DMS 273 treated with DMSO at 0.1 percent for 48 hours (cell line): ENCODE measurements around the gene ATP4A.

Experiments used
- DNase-seq: peaks from one replicate; lab custom pipeline; 2025; lab: John Stamatoyannopoulos, UW

The ATP4A gene

DNA sequence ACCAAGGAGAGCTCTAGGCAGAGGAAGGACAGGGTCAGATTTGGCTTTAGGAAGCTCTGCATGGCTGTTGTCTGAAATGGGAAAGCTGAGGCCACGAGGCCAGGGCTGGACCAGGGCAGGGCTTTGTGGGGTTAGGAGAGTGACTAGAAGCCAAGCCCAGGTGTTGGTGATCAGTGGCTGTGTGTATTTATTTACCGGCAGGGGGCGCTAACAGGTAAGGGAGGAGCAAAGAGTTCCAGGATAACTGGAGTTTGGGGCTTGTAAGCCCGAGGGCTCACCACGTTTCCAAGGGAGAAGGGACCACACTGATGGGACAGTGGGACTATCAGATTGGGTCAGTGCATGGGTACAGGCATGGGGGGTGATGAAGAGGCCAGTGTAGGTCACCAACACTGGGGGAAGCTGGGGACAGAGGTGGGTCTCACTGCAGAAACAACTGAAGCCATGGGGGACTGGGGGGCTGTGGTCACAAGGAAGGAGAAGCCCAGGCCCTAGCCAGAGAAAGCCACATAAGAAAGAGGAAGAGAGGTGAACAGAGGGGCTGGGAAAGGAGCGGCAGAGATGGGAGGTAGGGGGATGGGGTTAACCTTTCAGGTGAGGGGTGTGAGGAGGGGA, 14.2 kb downstream of the ATP4A start:
- DNase-seq, result peak; percentile 17

DNA sequence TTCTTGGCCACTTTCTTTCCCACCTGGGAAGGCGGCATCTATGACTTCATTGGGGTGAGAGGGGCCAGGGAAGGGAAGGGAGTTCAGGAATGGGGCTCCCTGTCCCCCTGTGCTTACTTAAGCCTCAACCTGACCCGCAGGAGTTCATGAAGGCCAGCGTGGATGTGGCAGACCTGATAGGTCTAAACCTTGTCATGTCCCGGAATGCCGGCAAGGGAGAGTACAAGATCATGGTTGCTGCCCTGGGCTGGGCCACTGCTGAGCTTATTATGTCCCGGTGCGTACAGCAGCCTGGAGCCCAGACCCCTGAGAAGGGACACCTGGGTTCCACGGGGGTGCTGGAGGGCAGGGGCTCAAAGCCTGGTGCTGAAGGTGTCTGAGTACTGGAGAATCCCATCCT, 16.9 kb downstream of the ATP4A start:
- no peak for DNase-seq

DNA sequence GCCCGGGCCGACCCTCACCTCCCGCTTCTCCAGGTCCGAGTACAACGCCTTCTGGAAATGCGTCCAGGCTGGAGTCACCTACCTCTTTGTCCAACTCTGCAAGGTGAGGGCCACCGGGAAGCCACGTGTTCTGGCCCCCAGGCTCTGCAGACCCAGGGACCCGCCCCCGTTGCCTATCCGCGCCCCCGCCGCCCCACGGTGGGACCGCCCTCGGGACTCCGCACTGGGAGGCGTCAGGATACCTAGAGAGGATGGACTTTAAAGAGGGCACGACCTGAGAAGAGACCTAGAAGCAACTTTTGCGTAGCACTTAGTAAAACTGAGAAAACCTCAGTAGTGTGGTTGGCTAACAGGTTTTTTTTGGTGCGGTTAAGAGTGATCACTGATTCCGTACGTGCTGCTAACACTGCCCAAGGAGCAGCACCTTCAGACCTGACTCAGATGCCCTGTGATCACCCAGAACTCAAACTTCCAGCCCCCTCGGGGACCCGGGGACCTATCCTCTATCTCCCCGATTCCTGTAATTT, 17.5 kb downstream of the ATP4A start:
- no peak for DNase-seq

DNA sequence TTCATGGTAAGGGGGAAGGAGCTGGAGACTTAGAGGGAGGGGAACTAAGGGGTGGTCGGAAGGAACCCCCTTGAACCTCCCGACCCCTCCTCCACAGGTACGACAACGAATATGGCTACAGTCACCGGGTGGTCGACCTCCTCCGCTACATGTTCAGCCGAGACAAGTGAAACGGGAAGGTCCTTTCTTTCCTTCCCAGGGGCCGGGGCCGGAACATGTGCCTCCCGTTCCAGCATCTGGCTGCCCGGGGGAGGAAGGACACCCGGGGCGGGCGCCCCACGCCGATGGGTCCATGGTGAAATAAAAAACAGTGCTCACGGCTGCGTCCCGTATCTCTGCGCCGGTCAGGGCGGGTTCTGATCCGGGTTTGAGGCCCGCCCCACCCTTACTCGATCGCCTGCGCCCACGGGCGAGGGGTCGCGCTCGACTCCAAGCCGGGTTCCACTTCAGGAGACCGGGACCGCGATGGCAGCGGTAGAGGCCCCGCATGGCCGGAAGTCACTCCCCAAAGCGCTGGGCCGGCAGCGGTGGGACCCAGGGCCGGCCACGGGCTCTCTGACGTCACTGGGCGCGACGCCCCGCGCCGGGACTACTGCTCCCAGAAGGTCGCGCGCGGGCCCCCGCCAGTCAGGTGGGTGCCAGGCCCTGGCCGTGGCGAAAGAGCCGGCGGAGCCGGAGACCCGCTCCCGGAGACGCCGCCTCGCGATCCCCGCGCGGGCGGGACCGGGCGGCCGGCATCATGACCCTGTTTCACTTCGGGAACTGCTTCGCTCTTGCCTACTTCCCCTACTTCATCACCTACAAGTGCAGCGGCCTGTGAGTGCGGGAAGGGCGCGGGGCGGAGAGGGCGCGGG, 18.2 kb downstream of the ATP4A start, which contains the start of gene TMEM147:
Gene TMEM147, plus strand, starts transcription at position 626 of the 854 bp plus-strand sequence. Its CDS starts 114 bp downstream, at position 740.
- peak; percentile 55 for DNase-seq

DNA sequence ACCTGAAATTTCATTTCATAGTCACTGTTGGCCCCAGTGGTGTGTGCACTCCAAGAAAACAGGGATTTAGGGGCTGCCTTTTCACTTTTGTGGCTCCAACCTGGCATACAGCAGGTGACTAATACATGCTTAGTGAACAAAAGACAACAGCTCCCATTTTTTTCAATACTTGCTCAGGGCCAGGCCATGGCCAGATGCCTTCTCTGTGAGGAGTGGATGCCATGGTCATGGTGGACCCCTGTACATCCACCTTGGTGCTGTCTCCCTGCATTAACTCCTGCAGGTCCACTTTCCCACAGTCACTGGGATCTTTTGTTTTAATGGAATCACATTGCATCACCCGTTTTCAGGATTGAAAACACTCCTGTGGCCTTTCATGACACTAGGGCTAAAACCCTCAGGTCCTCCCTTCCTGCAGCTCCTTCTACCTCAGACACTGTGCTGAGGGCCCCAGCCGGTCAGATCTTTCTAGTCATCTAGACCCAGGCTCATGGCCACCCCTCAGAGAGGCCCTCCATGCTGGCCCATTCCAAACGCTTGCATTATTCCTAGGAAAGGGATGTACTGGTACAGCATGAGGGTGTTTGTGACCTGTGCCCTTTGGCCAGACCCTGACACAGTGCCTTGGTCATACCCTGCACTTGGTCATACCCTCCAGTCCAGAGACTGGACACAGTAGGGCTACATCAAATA, 19.2 kb downstream of the ATP4A start:
- no peak for DNase-seq

DNA sequence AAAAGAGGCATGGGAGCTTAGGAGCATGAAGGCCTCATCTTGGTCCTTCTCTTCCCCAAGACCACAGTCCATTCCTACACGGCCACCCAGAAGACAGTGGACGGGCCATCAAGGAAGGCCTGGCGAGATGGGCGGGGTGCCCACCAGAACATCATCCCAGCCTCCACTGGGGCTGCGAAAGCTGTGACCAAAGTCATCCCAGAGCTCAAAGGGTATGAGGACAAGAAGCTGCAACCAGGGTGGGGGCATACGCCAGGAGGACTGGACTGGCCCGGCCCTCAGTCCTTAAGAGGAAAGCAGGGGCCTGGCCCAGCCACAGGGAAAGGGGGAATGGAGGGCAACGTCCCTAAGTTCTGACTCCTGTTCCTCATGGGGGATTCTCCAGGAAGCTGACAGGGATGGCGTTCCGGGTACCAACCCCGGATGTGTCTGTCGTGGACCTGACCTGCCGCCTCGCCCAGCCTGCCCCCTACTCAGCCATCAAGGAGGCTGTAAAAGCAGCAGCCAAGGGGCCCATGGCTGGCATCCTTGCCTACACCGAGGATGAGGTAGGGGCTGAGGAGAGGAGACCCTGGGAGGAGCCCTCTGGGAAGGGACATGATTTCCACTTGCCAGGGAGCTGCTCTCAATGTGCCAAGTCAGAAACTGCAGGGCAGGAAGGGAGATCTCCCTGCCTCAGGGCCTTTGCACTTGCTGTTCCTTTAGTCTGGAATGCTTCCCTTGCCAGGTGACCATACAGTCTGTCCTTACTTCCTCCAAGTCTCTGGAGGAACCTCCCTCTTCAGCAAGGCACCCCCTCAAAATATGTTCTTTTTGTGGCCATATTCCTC, 20.0 kb downstream of the ATP4A start:
- no peak for DNase-seq

DNA sequence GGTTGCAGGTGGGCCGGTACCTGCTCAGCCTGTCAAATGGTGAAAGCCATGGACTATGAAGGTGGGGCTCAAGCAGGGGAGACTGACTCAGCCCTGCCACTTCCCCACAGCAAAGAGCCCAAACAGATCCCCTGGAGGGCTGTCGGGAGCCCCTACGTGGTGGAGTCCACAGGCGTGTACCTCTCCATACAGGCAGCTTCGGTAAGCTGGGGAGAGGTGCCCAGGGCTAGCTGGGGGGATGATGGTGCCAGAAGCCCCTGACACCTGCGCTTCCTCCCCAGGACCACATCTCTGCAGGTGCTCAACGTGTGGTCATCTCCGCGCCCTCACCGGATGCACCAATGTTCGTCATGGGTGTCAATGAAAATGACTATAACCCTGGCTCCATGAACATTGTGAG, 21.2 kb downstream of the ATP4A start:
- no peak for DNase-seq

DNA sequence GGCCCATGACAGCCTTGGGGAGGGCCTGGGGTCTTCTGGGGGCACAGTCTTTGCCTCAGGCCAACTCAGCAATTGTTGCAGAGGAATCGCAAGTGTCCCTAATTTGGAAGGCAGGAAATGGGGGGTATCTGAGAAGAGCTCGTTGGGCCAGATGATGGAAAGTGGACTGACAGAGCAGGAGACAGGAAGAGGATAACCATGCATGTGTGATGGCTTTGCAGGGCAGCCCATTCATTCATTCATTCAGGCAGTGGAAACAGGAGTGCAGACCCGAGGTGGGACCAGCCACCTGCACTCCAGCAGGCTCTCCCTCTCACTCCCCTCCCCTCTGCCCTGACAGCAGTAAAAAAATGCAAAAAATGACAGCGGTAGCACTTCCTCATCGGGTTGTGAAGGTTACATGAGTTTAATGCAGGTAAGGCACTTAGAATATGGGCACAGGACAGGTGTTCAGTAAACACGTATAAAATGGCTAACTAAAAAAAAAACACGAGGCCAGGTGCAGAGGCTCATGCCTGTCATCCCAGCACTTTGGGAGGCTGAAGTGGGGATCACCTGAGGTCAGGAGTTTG, 23.0 kb downstream of the ATP4A start:
- DNase-seq, result no peak

DNA sequence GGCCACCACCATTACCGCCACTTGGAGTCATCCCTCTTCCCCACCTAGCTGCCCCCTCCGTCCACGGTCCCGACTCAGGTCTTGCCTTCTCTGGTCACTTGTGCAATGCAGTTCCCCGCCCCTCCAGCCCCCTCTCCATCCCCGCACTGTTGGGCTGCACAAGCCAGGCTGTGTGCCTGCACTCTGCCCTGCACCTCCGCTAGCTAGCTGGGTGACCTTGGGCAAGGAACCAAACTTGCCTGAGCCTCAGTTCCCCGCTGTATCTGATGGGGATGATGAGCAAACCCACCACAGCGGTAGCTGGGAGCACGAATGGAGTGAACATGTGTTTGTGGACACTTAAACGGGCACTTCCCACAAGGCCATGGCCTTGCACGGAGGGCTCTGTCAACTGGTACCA, 23.6 kb downstream of the ATP4A start:
- DNase-seq, result no peak

DNA sequence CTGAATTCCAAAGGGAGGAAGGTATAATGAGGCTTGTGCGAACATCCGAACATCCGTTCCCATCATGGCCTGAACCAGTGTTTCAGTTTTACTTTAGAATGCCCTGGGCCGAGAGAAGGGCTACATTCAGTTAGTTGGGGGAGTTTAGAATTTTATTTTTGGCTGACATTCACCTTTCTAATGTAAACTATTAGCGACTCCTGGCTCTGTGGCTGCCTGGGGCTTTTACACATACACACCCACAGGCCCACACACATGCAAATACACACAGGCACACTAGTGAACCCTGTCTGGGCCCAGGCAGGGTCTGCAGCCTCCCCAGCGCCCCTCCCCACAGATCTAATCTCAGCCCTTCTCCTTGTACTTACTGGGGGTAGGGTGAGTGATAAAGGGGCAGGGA, 24.1 kb downstream of the ATP4A start:
- DNase-seq, result no peak

DNA sequence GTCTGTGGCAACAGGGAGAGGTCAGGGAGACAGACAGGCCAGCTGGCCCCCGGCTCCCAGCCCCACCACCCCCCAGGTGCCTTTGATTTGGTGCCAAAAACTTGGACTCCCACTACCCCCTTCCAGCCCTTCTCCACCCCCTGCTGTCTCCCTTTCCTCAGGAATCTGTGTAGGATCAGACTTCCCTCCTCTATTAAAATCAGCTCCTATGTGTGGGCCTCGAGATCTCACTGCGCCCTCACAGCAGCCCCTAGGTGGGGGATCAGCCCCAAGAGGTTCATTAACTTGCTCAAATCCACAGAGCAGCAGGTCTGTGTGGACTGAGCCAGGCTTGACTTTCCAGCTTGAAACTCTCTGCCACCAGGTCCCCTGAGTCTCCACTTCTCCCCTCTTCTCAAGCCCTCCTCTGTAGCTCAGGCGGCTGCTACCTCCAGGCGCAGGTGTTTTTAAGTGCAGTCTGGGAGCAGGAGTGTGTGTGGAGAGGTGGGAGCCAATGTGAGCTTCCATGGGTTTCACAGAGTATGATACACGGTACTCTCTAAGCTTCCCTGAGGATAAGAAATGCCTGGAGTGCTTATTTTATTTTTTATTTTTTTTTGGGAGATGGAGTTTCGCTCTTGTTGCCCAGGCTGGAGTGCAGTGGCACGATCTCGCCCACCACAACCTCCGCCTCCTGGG, 28.5 kb downstream of the ATP4A start:
- DNase-seq, result no peak

DNA sequence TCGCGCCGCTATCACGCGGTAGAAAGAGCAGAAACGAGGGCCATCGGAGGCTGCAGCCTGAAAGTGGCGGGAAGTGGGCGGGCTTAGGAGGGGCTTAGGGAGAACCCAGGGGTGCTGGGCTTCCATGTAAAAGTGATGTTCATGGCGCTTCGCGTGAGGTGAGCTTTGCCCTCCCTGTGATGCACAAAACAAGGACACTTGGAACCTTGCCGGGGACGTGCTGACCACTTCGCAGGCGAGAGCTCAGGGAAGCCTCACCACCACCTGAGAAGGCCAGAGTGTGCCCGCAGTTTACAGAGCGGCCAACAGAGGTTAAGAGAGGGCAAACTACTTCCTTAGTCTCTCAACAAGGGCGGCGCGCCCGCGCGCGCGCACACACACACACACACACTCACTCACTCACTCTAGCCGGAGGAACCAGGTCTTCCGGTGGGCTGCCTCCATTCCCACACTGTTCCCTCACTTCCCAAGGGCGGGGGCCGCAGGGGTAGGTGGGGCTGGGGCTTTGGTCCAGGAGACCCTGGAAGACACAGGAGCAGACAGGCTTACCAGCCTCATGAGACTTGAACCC, 29.6 kb downstream of the ATP4A start:
- no peak for DNase-seq

DNA sequence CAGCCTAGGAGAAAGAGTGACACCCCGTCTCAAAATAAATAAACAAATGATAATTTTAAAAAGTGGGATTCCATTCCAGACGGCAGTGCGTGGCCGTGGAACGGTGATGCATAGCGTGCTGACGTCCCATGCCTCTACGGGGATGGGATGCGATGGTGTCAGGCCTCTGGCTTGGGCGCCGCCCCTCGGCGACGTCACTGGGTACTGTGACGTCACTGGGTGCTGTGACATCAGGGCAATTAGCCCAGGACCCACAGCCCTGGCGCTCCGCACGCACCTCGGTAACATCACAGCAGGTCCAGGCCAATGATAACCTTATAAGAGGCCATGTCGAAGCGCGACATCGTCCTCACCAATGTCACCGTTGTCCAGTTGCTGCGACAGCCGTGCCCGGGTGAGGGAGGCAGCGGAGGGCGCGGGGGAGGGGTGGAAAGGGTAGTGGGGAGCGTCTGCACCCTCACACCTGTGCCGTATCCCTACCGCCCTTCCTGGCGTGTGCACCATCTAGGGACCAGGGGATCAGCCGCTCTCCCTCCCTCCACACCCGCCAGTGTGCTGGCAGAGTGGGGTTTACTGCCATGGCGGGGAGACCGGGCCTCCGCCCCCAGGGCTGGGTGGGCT, 30.1 kb downstream of the ATP4A start, which contains the start of gene GAPDHS:
Gene GAPDHS, plus strand, starts transcription at position 256 of the 621 bp plus-strand sequence. Its CDS starts 72 bp downstream, at position 328.
- no peak for DNase-seq

DNA sequence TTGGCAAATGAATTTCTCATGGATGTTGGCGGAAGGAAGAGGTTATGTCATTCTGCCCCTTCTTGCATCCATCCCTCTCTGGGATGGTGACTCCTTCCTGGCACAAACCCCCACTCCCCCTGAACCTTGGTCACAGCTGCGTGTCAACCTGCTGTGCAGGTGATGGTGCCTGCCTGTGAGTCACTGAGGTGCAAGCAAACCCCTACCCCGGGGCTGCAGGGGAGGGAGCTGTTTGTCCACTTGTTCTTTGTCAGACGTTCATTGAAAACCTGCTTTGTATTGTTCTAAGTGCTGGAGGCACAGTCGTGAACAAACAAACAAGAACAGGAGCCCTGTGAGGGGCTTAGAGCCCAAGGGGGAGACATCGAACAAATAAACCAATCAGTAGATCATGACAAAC, 32.2 kb downstream of the ATP4A start:
- no peak for DNase-seq

DNA sequence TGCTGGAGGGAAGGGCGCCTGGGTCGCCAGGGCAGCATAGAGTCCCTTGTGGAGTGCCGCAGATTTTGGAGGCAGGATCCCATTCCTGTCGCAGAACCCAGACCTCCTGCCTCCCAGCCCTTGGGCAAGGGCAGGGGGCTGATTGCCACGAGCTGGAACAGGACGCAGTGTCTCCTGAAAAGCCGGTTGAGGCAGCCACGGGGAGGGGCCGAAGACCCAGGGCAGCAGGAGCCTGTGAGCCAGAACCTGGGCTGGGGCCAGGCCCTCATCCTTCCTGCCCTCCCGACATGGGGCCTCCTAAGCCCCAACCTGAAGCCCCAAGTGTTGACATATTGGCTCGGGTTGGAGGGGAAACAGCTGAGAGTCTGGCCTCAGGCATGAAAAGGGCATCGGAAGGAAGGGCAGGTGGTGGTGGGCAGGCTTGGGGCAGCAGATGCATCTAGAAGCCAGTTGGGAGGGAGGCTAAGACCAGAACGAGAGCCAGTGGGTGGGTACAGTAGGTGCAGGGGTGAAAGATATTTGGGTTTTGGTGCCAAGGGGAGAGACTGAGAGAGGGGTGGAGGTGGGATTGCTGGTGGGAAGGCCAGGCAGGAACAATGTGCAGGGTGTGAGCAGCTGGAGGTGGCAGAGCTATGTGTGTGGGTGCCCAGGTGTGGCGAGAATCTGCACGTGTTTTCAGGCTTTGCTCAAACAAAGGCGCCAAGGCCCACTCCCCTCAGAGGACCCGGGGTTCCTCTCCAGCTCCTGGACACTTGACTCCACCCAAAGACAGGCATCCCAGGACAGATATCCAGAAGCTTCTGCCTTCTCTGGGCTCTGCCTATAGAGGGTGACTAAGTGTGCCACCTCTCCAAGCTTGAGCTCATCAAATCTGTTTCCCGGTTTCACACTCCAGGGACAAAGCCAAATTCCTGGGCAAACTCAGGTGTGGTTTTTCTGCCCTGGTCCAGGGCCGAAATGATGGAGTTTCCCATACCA, 33.9 kb downstream of the ATP4A start:
- no peak for DNase-seq

DNA sequence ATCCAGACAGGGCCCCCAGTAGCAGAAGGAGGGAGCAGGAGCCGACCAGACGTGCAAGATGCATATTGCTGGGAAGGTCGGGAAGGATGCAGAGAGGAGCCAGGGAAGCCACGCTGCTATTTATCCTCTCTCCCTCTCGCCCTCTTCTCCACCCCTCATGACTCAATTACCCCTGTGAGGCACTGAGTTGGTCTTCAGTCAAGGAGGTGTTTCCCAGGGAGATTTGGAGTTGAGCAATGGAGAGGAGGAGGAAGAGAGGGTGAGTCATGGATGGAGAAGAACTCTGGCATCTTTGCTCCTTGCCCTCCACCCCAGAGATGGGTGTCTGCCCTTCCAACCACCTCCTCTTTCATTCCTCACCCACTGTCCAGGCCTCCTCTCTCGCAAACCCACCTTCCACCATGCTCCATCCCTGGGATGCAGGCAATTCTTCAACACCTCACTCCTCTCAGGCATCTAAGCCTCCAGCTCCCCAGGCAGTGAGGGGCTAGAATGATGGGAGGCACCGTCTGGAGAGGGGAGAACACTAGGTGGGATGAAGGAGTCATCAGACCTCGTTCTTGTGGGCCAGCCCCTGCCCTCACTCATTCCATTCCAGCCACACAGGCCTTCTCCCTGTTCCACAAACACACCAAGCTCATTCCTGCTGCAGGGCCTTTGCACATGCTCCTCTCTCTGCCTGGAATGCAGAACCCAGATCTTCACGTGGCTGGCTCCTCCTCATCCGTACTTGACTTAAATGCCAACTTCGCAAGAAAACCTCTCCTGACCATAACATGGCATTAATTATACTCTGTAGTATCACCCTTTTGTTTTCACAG, 35.0 kb downstream of the ATP4A start, which contains the start of gene SBSN:
Gene SBSN, minus strand, starts transcription at position 94 of the 821 bp plus-strand sequence. Its CDS starts 30 bp downstream, at position 64.
- no peak for DNase-seq

DNA sequence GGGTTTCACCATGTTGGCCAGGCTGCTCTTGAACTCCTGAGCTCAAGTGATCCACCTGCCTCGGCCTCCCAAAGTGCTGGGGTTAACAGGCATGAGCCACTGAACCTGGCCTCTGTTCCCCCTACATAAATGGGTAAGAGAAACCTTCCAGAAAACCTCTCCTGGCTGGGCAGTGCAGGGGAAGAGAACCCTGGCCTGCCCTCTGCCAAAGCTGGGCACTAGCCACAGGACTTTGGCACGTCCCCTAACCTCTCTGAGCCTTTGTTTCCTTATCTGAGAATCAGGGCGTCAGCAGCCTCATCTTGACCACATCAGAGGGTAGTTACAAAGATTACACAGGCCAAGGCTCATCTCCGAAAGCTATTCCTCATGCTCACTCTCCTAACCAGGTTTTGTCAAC, 37.6 kb downstream of the ATP4A start:
- no peak for DNase-seq
